GM12878 (cell line): Measurements from ENCODE around the gene TBX10. TPM values are rescaled to one million over a fixed set of nuclear protein-coding genes. Genes with fewer than 3 reads are reported as not detected.
"Not testable (repeated sequence)": the region's sequence is repeated elsewhere in the genome, so short reads cannot be mapped to it uniquely, and the experiment has no call there.

Experiments used
- ATAC-seq: fragments of 200-7000 bp; cut with Tn5 transposase; 3 replicates; pipeline ENCODE4 v1.9.1; 2020; ENCODE audit warnings: mild to moderate bottlenecking, moderate library complexity
- BruUV-seq: library from RNA; stranded (reverse); fragments of 400-500 nt; replicated peaks from 2 replicates; lab custom pipeline; 2021; lab: Mats Ljungman, UMichigan
- CTCF ChIA-PET: fragments of 300-600 bp; sonication (Branson Sonifier 250); formaldehyde crosslinking; extraction: SDS; loops from one replicate; lab custom pipeline; 2021; ENCODE audit warnings: inconsistent platforms; lab: Yijun Ruan, JAX
- POLR2A ChIA-PET: fragments of 350-600 bp; formaldehyde crosslinking; extraction: SDS; loops from one replicate; lab custom pipeline; 2021; ENCODE audit warnings: inconsistent platforms; lab: Charles Lee
- RAD21 ChIA-PET: fragments of 300-600 bp; sonication (Branson Sonifier 250); formaldehyde crosslinking; loops from one replicate; lab custom pipeline; 2023; ENCODE audit warnings: antibody characterized with exemption; ENCODE audit not compliant: unreplicated experiment; lab: Charles Lee
- SMC1A ChIA-PET: fragments of 300-600 bp; sonication (Branson Sonifier 250); formaldehyde crosslinking; loops from one replicate; lab custom pipeline; 2023; ENCODE audit not compliant: unreplicated experiment, uncharacterized antibody; lab: Charles Lee
- DNase-seq: peaks from one replicate; pipeline ENCODE4 v3.0.0-alpha.2; 2011; ENCODE audit warnings: low read depth, low spot score
- FAIRE-seq: peaks from 3 replicates; lab custom pipeline; 2011; peaks lifted over from hg19 to GRCh38; lab: Jason Lieb, UNC
- H2AFZ ChIP-seq: 2 replicates; pipeline ENCODE4 v1.6.0; 2011; ENCODE audit warnings: low read depth, low read length, control low read depth; ENCODE audit not compliant: control insufficient read depth
- H3K27ac ChIP-seq: 2 replicates; pipeline ENCODE4 v1.5.1; 2011; ENCODE audit warnings: control low read depth; ENCODE audit not compliant: control insufficient read depth, insufficient read depth
- H3K27me3 ChIP-seq, 2 experiments: replicated peaks in 1 of 2; 2 replicates each; pipeline versions ENCODE4 v1.6.0 to v1.6.1; 2011; ENCODE audit warnings: low read length in 1 of 2; ENCODE audit not compliant: control insufficient read depth in 2 of 2, insufficient read depth in 2 of 2
- H3K36me3 ChIP-seq, 2 experiments: 2 replicates each; pipeline ENCODE4 v1.5.1; 2011; ENCODE audit warnings: low read length in 1 of 2; ENCODE audit not compliant: control insufficient read depth in 2 of 2, insufficient read depth in 2 of 2
- H3K4me1 ChIP-seq: 2 replicates; pipeline ENCODE4 v1.6.1; 2011; ENCODE audit warnings: mild to moderate bottlenecking, low read length, moderate library complexity, mixed read lengths; ENCODE audit not compliant: control insufficient read depth, insufficient read depth
- H3K4me2 ChIP-seq: 2 replicates; pipeline ENCODE4 v1.6.0; 2011; ENCODE audit warnings: control low read depth; ENCODE audit not compliant: control insufficient read depth, insufficient read depth
- H3K4me3 ChIP-seq: fragments of 200-600 bp; sonication (generic); 2 replicates; pipeline ENCODE4 v1.5.1; 2016
- H3K79me2 ChIP-seq: 2 replicates; pipeline ENCODE4 v1.6.0; 2011; ENCODE audit warnings: low read length; ENCODE audit not compliant: control insufficient read depth, insufficient read depth
- H3K9ac ChIP-seq: 2 replicates; pipeline ENCODE4 v1.8.0; 2011; ENCODE audit warnings: low read length, control low read depth, mixed read lengths; ENCODE audit not compliant: control insufficient read depth, insufficient read depth
- H3K9me3 ChIP-seq: replicated peaks from 3 replicates; pipeline ENCODE4 v1.5.1; 2011; ENCODE audit warnings: mild to moderate bottlenecking, low read length; ENCODE audit not compliant: control insufficient read depth, insufficient read depth
- H4K20me1 ChIP-seq: 2 replicates; pipeline ENCODE4 v1.6.0; 2011; ENCODE audit not compliant: control insufficient read depth, insufficient read depth
- BHLHE40 ChIP-seq, 2 experiments: fragments of 450-650 bp in 1 of 2; IDR thresholded peaks; 2 replicates each; pipeline ENCODE4 v1.6.1; 2011 to 2017; ENCODE audit warnings: low read depth in 2 of 2, borderline replicate concordance in 1 of 2, improper control_type of control experiment in 1 of 2, low read length in 1 of 2, mild to moderate bottlenecking in 1 of 2
- KAT2A ChIP-seq: conservative IDR thresholded peaks from 2 replicates; pipeline ENCODE4 v1.6.1; 2011; ENCODE audit warnings: low read depth, low read length; ENCODE audit not compliant: control insufficient read depth
- MYC ChIP-seq: IDR thresholded peaks from 2 replicates; pipeline ENCODE4 v1.6.1; 2011; ENCODE audit warnings: mild to moderate bottlenecking, low read length, moderate library complexity, inconsistent platforms; ENCODE audit not compliant: insufficient read depth, insufficient replicate concordance, insufficient read length, severe bottlenecking
- ZNF622 ChIP-seq: fragments of 450-650 bp; IDR thresholded peaks from 2 replicates; pipeline ENCODE4 v1.6.1; 2017; ENCODE audit warnings: mild to moderate bottlenecking, inconsistent platforms
- WGBS: methylation state at CpG from one replicate; pipeline ENCODE4 v1.1.6; 2016; ENCODE audit warnings: low lambda C conversion rate; ENCODE audit not compliant: insufficient replicate concordance, insufficient coverage; ENCODE audit errors: missing lambda C conversion rate; 5-methylcytosine and 5-hydroxymethylcytosine counted together
- in situ Hi-C: fragments of 300-500 bp; cut with MboI; formaldehyde crosslinking; loops from 9 replicates; pipeline ENCODE4 v1.14.3; 2018; ENCODE audit warnings: mixed read lengths
- intact Hi-C: fragments of 100-400 bp; cut with micrococcal nuclease; formaldehyde crosslinking; loops from one replicate; pipeline ENCODE4 v1.14.2; 2022; ENCODE audit not compliant: unreplicated experiment
- polyA plus RNA-seq, 11 experiments: library from polyadenylated mRNA; depleted of rRNA in 4 of 11; unstranded in 6 of 11; stranded (reverse) in 5 of 11; fragments of >200 nt; fragmentation: Nextera tagmentation in 4 of 11; fragmentation: Illumina TruSeq in 1 of 11; extraction: Ambion mirVana in 4 of 11; extraction: Trizol in 1 of 11; gene quantifications; 1 replicate in 1 of 11; 2 replicates in 10 of 11; pipeline versions ENCODE4 v1.2.1 to v1.2.3, GENCODE V29; 2011 to 2016; ENCODE audit warnings: inconsistent platforms in 2 of 11, missing spikeins in 2 of 11, low read depth in 1 of 11
- total RNA-seq, 4 experiments: library from RNA; depleted of rRNA in 3 of 4; stranded (reverse); fragments of >200 nt in 3 of 4; fragmentation: Illumina TruSeq in 1 of 4; extraction: Trizol in 1 of 4; gene quantifications; 2 replicates each; pipeline versions ENCODE4 v1.2.1 to v1.2.3, GENCODE V29; 2013 to 2021
- TF ChIP-seq, protein P1 (sequence below): IDR thresholded peaks from 2 replicates; pipeline ENCODE4 v1.6.1; 2012; ENCODE audit warnings: improper control_type of control experiment, low read depth, low read length; ENCODE audit not compliant: insufficient replicate concordance
- TF ChIP-seq, protein P2 (sequence below): fragments of 450-650 bp; formaldehyde crosslinking; IDR thresholded peaks from 2 replicates; pipeline ENCODE4 v1.4.0; 2020; ENCODE audit warnings: mild to moderate bottlenecking, moderate library complexity

Gene TBX10
- total and polyA plus RNA-seq, 10 of the 15 experiments (the other 5 are each of a cell fraction or from before 2014, with no cell fraction given), result 0.10 to 0.44 (median 0.20) TPM; not detected in 4

DNA sequence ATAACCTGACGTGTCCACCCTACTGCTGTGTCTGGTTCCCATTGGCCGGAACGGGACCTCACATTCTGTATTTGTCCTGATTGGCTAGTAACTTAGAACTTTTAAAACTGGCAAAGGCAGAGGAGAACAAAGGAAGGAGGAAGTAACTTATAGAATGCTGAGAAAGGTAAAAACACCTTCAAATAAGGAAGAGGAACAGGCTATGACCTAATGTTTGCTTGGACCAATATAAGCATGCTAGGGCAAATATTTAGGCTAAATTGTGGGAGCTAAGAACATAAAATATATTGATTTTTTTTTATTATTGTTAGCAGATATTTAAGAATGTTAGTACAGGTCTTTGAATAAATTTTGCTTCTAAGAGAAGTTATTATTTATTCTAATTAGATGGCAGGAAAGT, 2.1 kb downstream of the TBX10 start:
- H3K9me3 ChIP-seq, FAIRE-seq, POLR2A ChIA-PET, H4K20me1 ChIP-seq, BruUV-seq, H2AFZ ChIP-seq, intact Hi-C loops, H3K79me2 ChIP-seq, H3K9ac ChIP-seq, ATAC-seq, H3K36me3 ChIP-seq, H3K27ac ChIP-seq, DNase-seq, H3K4me1 ChIP-seq, H3K4me3 ChIP-seq, in situ Hi-C loops, SMC1A ChIA-PET, H3K4me2 ChIP-seq, H3K27me3 ChIP-seq: not testable (repeated sequence)
- ChIA-PET CTCF (interaction anchor here (1.0 to 4.6 kb wide), 4 partner anchors 8 to 65 kb away, joined by 3 to 26 read pairs (median 5); partner anchors contain the start of gene NUDT8), RAD21 (interaction anchor here (1.7 to 2.2 kb wide), 2 partner anchors 22 to 55 kb away, joined by 5 to 7 read pairs; no protein-coding TSS in a partner anchor)
- WGBS, result 62% methylated on average over 3 of the region's 3 CpGs

DNA sequence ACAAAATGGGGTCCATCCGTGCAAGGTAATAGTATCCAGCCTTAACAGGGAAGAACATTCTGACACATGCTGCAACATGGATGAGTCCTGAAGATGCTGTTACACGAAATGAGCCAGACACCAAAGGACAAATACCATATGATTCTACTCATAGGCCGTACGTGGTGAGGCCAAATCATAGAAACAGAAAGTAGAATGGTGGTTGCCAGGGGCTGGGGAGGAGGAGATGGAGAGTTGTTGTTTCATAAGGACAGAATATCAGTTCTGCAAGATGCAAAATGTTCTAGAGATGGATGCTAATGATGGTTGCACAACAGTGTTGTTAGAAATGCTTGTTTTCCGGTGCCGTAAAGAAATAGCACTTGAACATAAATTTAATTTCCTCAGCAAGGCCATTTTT, 2.6 kb downstream of the TBX10 start:
- Histone ChIP-seq H3K27ac (no peak overlapping the region), H3K27me3 (no peaks in the 10 kb centered on the region; a peak in 1 of 4 replicates), H3K36me3 (no peaks in the 10 kb centered on the region), H4K20me1 (no peaks in the 10 kb centered on the region), H3K9me3 (no peaks in the 10 kb centered on the region), H3K79me2 (no peaks in the 10 kb centered on the region), H3K4me1 (peaks cover 6% of the 10 kb centered on the region), H3K4me3 (no peak overlapping the region), H3K9ac (no peak overlapping the region), H3K4me2 (0 out of 2 replicates have a peak overlapping the region, but pooled peaks have one; percentile 30), H2AFZ (no peak overlapping the region)
- ATAC-seq (peak; percentile 43), FAIRE-seq (peak; percentile 62), DNase-seq (no peak)
- CTCF ChIA-PET, result interaction anchor here (1.2 to 4.6 kb wide), 5 partner anchors 11 to 56 kb away, joined by 3 to 26 read pairs (median 4); no protein-coding TSS in a partner anchor
- no TSS peak for BruUV-seq
- SMC1A ChIA-PET, result interaction anchor here (1.3 to 1.5 kb wide), 2 partner anchors 11 to 14 kb away, joined by 5 read pairs; partner anchors contain the start of gene ACY3
- POLR2A ChIA-PET, result no interaction called here
- whole genome bisulfite sequencing, result 65% methylated on average over 6 of the region's 6 CpGs
- in situ Hi-C loops (no loop called here), intact Hi-C loops (no loop called here)
- RAD21 ChIA-PET, result interaction anchor here (0.8 to 2.2 kb wide), 2 partner anchors 13 to 22 kb away, joined by 3 to 7 read pairs; no protein-coding TSS in a partner anchor
- no peak for TF ChIP-seq MYC
- no peak for TF ChIP-seq ZNF622
- TF ChIP-seq, protein P1, sequence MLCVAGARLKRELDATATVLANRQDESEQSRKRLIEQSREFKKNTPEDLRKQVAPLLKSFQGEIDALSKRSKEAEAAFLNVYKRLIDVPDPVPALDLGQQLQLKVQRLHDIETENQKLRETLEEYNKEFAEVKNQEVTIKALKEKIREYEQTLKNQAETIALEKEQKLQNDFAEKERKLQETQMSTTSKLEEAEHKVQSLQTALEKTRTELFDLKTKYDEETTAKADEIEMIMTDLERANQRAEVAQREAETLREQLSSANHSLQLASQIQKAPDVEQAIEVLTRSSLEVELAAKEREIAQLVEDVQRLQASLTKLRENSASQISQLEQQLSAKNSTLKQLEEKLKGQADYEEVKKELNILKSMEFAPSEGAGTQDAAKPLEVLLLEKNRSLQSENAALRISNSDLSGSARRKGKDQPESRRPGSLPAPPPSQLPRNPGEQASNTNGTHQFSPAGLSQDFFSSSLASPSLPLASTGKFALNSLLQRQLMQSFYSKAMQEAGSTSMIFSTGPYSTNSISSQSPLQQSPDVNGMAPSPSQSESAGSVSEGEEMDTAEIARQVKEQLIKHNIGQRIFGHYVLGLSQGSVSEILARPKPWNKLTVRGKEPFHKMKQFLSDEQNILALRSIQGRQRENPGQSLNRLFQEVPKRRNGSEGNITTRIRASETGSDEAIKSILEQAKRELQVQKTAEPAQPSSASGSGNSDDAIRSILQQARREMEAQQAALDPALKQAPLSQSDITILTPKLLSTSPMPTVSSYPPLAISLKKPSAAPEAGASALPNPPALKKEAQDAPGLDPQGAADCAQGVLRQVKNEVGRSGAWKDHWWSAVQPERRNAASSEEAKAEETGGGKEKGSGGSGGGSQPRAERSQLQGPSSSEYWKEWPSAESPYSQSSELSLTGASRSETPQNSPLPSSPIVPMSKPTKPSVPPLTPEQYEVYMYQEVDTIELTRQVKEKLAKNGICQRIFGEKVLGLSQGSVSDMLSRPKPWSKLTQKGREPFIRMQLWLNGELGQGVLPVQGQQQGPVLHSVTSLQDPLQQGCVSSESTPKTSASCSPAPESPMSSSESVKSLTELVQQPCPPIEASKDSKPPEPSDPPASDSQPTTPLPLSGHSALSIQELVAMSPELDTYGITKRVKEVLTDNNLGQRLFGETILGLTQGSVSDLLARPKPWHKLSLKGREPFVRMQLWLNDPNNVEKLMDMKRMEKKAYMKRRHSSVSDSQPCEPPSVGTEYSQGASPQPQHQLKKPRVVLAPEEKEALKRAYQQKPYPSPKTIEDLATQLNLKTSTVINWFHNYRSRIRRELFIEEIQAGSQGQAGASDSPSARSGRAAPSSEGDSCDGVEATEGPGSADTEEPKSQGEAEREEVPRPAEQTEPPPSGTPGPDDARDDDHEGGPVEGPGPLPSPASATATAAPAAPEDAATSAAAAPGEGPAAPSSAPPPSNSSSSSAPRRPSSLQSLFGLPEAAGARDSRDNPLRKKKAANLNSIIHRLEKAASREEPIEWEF, result no peak
- no peak for TF ChIP-seq KAT2A
- TF ChIP-seq, protein P2, sequence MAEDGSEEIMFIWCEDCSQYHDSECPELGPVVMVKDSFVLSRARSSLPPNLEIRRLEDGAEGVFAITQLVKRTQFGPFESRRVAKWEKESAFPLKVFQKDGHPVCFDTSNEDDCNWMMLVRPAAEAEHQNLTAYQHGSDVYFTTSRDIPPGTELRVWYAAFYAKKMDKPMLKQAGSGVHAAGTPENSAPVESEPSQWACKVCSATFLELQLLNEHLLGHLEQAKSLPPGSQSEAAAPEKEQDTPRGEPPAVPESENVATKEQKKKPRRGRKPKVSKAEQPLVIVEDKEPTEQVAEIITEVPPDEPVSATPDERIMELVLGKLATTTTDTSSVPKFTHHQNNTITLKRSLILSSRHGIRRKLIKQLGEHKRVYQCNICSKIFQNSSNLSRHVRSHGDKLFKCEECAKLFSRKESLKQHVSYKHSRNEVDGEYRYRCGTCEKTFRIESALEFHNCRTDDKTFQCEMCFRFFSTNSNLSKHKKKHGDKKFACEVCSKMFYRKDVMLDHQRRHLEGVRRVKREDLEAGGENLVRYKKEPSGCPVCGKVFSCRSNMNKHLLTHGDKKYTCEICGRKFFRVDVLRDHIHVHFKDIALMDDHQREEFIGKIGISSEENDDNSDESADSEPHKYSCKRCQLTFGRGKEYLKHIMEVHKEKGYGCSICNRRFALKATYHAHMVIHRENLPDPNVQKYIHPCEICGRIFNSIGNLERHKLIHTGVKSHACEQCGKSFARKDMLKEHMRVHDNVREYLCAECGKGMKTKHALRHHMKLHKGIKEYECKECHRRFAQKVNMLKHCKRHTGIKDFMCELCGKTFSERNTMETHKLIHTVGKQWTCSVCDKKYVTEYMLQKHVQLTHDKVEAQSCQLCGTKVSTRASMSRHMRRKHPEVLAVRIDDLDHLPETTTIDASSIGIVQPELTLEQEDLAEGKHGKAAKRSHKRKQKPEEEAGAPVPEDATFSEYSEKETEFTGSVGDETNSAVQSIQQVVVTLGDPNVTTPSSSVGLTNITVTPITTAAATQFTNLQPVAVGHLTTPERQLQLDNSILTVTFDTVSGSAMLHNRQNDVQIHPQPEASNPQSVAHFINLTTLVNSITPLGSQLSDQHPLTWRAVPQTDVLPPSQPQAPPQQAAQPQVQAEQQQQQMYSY (CRISPR knock-in tag), result no peak
- TF ChIP-seq BHLHE40 (IDR thresholded peaks at IDR 0.05; ENCODE audit: borderline replicate concordance in 1 of 2, low read depth in 2 of 2, low read length in 1 of 2), result no peak
